Breast epithelium (tissue), 4 donors: ENCODE data around the gene MARCHF2. TPM values are rescaled to one million over a fixed set of nuclear protein-coding genes. Genes with fewer than 3 reads are reported as not detected.
A peak's percentile ranks its signal among the peaks of the same experiment; 100 is the strongest.

Source experiments
- DNase-seq, 2 donors: peaks; one replicate each; pipeline ENCODE4 v3.0.0-alpha.2; 2019; ENCODE audit warnings: low spot score in 2 of 2
- H3K27ac ChIP-seq, 2 donors: fragments of 200-600 bp; sonication (generic) in 1 of 2; one replicate each; pipeline ENCODE4 v1.5.1; 2016 to 2019; ENCODE audit warnings: mild to moderate bottlenecking in 1 of 2
- H3K27me3 ChIP-seq, 2 donors: fragments of 200-600 bp; sonication (generic) in 1 of 2; one replicate each; pipeline versions ENCODE4 v1.5.1 to v1.6.0; 2017 to 2019; ENCODE audit warnings: control low read depth in 1 of 2, mild to moderate bottlenecking in 1 of 2
- H3K36me3 ChIP-seq: fragments of 200-600 bp; one replicate; pipeline ENCODE4 v1.5.1; 2019
- H3K4me1 ChIP-seq, 2 donors: fragments of 200-600 bp; sonication (generic); one replicate each; pipeline ENCODE4 v1.5.1; 2016 to 2019; ENCODE audit warnings: control low read depth in 1 of 2
- H3K4me3 ChIP-seq, 3 donors: fragments of 200-600 bp; sonication (generic); 1 replicate in 2 of 3; 2 replicates in 1 of 3; pipeline ENCODE4 v1.5.1; 2016 to 2019; ENCODE audit warnings: mild to moderate bottlenecking in 3 of 3, moderate library complexity in 2 of 3
- H3K9me3 ChIP-seq, 2 donors: fragments of 200-600 bp; sonication (generic) in 1 of 2; one replicate each; pipeline ENCODE4 v1.5.1; 2016 to 2019; ENCODE audit warnings: control low read depth in 1 of 2
- CTCF ChIP-seq, 3 donors: fragments of 450-650 bp; IDR thresholded peaks; one replicate each; pipeline ENCODE4 v1.5.1; 2016 to 2017; ENCODE audit warnings: antibody characterized with exemption in 3 of 3, mild to moderate bottlenecking in 3 of 3, moderate library complexity in 3 of 3
- POLR2A ChIP-seq: fragments of 450-650 bp; IDR thresholded peaks from one replicate; pipeline ENCODE4 v1.6.1; 2016; ENCODE audit warnings: antibody characterized with exemption, mild to moderate bottlenecking, moderate library complexity
- POLR2AphosphoS5 ChIP-seq, 3 donors: sonication (generic); formaldehyde crosslinking; IDR thresholded peaks; one replicate each; pipeline ENCODE4 v1.6.1; 2017; ENCODE audit warnings: antibody characterized with exemption in 3 of 3
- intact Hi-C: fragments of 100-400 bp; cut with DNase I; formaldehyde crosslinking; loops from one replicate; pipeline ENCODE4 v1.15.1; 2023; ENCODE audit warnings: low total_unique reads
- total RNA-seq, 3 donors: library from RNA; depleted of rRNA; stranded (reverse); fragments of >200 nt; gene quantifications; one replicate each; pipeline ENCODE4 v1.1.0, GENCODE V29; 2016

The MARCHF2 gene
- total RNA-seq, 3 donors from 2014 or later, result 126 to 224 (median 132) TPM

DNA sequence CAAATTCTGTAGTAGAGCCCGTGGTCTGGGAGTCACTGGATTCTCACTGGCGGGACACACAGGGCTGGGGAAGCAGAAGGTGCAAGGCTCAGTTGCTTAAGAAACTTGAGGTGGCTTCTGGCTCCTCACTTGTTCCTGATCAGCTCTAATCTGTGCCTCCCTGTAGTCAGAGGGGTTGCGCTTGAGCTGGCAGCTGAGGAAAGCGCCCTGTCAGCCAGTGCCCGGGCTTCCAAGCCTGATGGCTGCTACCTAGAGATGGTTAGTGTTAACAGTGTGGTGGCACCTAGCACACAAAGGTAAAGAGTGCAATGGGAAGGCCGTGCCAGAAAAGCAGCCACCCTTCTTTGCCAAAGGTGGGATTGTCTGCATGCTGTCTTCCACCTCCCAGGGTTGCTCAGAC, 40.5 kb downstream of the MARCHF2 start:
- peaks cover 6 to 34% of the 10 kb centered on the region in 2 donors for H3K4me1 ChIP-seq
- peak overlapping the region in 1 of 2 donors; percentile 3 for H3K27ac ChIP-seq
- TF ChIP-seq CTCF (IDR thresholded peaks at IDR 0.05), result no peak
- TF ChIP-seq POLR2A, result no peak
- TF ChIP-seq POLR2AphosphoS5 (IDR thresholded peaks at IDR 0.05), result no peak
- no peaks in the 10 kb centered on the region for H3K27me3 ChIP-seq
- H3K4me3 ChIP-seq, result no peak overlapping the region
- H3K9me3 ChIP-seq, result no peaks in the 10 kb centered on the region
- intact Hi-C loops, result loop anchor here (5.0 kb wide), 1 partner anchor 891 kb away; no protein-coding TSS in a partner anchor
- no peaks in the 10 kb centered on the region for H3K36me3 ChIP-seq
- DNase-seq, result no peak

- Histone ChIP-seq H3K9me3 (no peaks in the 10 kb centered on the region), H3K4me1 (peaks cover 2 to 34% of the 10 kb centered on the region in 2 donors), H3K27ac (no peak overlapping the region), H3K36me3 (no peaks in the 10 kb centered on the region), H3K27me3 (no peaks in the 10 kb centered on the region), H3K4me3 (no peak overlapping the region)
- DNase-seq, result no peak
- TF ChIP-seq POLR2AphosphoS5 (IDR thresholded peaks at IDR 0.05), result no peak
- TF ChIP-seq CTCF (IDR thresholded peaks at IDR 0.05), result no peak
- TF ChIP-seq POLR2A, result no peak
- intact Hi-C loops, result loop anchor here (5.0 kb wide), 1 partner anchor 892 kb away; no protein-coding TSS in a partner anchor
These were observed 41.1 kb downstream of the MARCHF2 start for GRCh38 chr19:8454218-8454617.

GRCh38 chr19:8455018-8455417, 41.9 kb downstream of the MARCHF2 start:
- Histone ChIP-seq H3K4me3 (no peak overlapping the region), H3K9me3 (no peaks in the 10 kb centered on the region), H3K27me3 (no peaks in the 10 kb centered on the region), H3K4me1 (peaks cover 2 to 41% of the 10 kb centered on the region in 2 donors), H3K36me3 (no peaks in the 10 kb centered on the region), H3K27ac (no peak overlapping the region)
- intact Hi-C loops, result no loop called here
- no peak for DNase-seq
- TF ChIP-seq POLR2AphosphoS5 (IDR thresholded peaks at IDR 0.05) (no peak), POLR2A (no peak), CTCF (IDR thresholded peaks at IDR 0.05) (no peak)

DNA sequence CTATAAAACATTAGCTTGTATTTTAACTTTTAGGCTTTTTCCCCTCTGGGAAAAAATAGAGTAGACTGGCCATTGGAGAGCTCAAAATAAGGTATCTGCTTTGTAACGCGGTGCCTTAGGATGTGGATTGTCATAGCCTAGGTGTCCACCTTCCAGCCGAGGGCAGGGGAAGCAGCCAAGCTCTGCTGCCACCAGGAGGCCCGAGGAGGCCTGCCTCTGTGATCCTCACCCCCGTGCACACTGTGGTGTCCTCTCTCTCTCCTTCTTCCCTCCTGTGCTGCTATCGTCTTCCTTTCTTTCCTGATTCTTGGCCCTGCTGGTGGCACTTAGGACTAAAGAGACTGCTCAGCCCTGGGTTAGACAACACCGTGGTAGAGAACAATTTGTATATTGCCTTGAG, 43.0 kb downstream of the MARCHF2 start:
- no peaks in the 10 kb centered on the region for H3K27me3 ChIP-seq
- no peak overlapping the region for H3K4me3 ChIP-seq
- no peaks in the 10 kb centered on the region for H3K36me3 ChIP-seq
- peaks cover 2 to 48% of the 10 kb centered on the region in 2 donors for H3K4me1 ChIP-seq
- H3K27ac ChIP-seq, result peak overlapping the region in 1 of 2 donors; percentile 12
- DNase-seq, result no peak
- intact Hi-C loops, result no loop called here
- no peaks in the 10 kb centered on the region for H3K9me3 ChIP-seq
- TF ChIP-seq POLR2A (no peak), POLR2AphosphoS5 (IDR thresholded peaks at IDR 0.05) (no peak), CTCF (IDR thresholded peaks at IDR 0.05) (no peak)

GRCh38 chr19:8457209-8457608, 44.1 kb downstream of the MARCHF2 start:
- peaks cover 2 to 46% of the 10 kb centered on the region in 2 donors for H3K4me1 ChIP-seq
- no peak for DNase-seq
- TF ChIP-seq POLR2A (no peak), POLR2AphosphoS5 (IDR thresholded peaks at IDR 0.05) (no peak), CTCF (IDR thresholded peaks at IDR 0.05) (no peak)
- H3K4me3 ChIP-seq, result no peak overlapping the region
- H3K27ac ChIP-seq, result no peak overlapping the region
- H3K27me3 ChIP-seq, result no peaks in the 10 kb centered on the region
- intact Hi-C loops, result no loop called here
- H3K9me3 ChIP-seq, result no peaks in the 10 kb centered on the region
- H3K36me3 ChIP-seq, result no peaks in the 10 kb centered on the region
